Motor neuron (in vitro differentiated cells): ENCODE data around the gene SDF2. TPM values are rescaled to one million over a fixed set of nuclear protein-coding genes. Genes with fewer than 3 reads are reported as not detected.

Experiments
- ATAC-seq, 8 experiments: fragments of 200-7000 bp; cut with Tn5 transposase; replicated peaks in 6 of 8; 2 replicates each; pipeline ENCODE4 v1.8.0; 2021; ENCODE audit warnings: mild to moderate bottlenecking in 8 of 8, moderate library complexity in 8 of 8
- H3K27ac ChIP-seq, 2 donors: fragments of 250-450 bp; sonication (Bioruptor Pico); 2 replicates each; pipeline ENCODE4 v1.9.0; 2021; ENCODE audit warnings: antibody characterized with exemption in 2 of 2, mild to moderate bottlenecking in 2 of 2, moderate library complexity in 1 of 2
- H3K4me1 ChIP-seq, 2 donors: fragments of 250-450 bp; sonication (Bioruptor Pico); replicated peaks in 1 of 2; 2 replicates each; pipeline ENCODE4 v1.6.1; 2021; ENCODE audit warnings: antibody characterized with exemption in 2 of 2, mild to moderate bottlenecking in 2 of 2, moderate library complexity in 1 of 2
- H3K4me3 ChIP-seq, 5 donors: fragments of 250-450 bp; sonication (Bioruptor Pico); 2 replicates each; pipeline ENCODE4 v1.9.0; 2021; ENCODE audit warnings: antibody characterized with exemption in 5 of 5, mild to moderate bottlenecking in 5 of 5, moderate library complexity in 4 of 5
- WGBS, 10 experiments: fragments of 450-650 bp; shearing (Covaris generic); methylation state at CpG; one replicate each; pipeline ENCODE4 v1.0.0; 2022; 5-methylcytosine and 5-hydroxymethylcytosine counted together
- in situ Hi-C, 9 experiments: fragments of 400-800 bp; cut with MboI; loops; one replicate each; pipeline ENCODE4 v1.15.0; 2021; ENCODE audit warnings: low sequenced_read_pairs in 9 of 9, low pct_unique_long_range_greater_than_20kb in 2 of 9; ENCODE audit not compliant: unreplicated experiment in 9 of 9
- total RNA-seq, 8 experiments: library from RNA; unstranded; fragments of 300-600 nt; gene quantifications; 2 replicates each; pipeline versions ENCODE4 v1.2.3 to v1.2.4, GENCODE V29; 2022

Gene SDF2
- total RNA-seq, 8 experiments from 2014 or later: 39.5 to 79.9 (median 47.5) TPM

DNA sequence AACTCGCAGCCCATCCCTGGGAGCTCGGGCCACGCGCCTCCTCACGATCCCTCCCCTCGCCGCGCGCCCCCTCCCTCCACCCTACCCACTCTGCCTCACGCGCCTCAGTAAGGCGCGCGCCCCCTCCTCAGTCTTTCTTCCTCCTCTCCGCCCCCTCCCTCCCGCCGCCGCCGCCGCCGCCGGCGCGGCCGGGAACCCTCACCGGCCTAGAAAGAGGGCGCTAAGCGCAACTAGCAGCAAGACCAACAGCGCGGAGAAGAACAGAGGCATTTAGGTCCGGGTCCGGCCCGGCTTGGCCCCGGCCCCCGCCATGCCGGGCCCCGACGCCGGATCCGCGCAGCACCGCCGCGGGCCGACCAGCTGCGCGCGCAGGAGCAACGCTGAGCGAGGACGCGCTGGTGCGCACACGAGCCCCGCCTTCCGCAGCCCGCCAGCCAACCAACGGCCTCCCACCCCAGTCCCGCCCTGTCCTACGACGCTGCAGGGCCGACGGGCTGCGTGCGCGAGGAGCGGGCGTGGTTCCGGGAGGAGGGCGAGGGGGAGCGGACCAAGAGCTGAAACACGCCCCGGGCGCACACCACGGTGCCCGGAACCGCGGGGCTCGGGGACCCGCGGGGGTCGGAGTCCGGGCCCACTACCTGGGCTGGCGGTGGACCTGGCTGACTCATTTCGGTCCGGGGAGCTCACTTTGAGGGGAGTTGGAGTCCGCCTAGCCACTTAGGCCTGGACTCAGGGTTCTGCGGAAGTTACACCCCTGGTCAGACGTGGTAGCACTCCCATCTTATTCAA lies 16.7 kb downstream of the SDF2 start, which contains the start of gene BLTP2:
Gene BLTP2 (minus strand): TSS at position 372 of the 789 bp plus-strand sequence. CDS start 102 bp downstream, at position 270.
- ATAC-seq: peak; percentile 91 to 98 (median 96)
- Histone ChIP-seq H3K4me1 (peaks cover 10% of the 10 kb centered on the region in 2 donors), H3K27ac (peak within 1 kb of the TSS; percentile 92 to 94), H3K4me3 (peak within 1 kb of the TSS; percentile 85 to 95 (median 92))
- WGBS, 10 experiments: 0% methylated on average over 1 to 2 of the region's 89 CpGs; no CpG with 5 or more reads in 8 of the 10 experiments
- in situ Hi-C loops: no loop called here

DNA sequence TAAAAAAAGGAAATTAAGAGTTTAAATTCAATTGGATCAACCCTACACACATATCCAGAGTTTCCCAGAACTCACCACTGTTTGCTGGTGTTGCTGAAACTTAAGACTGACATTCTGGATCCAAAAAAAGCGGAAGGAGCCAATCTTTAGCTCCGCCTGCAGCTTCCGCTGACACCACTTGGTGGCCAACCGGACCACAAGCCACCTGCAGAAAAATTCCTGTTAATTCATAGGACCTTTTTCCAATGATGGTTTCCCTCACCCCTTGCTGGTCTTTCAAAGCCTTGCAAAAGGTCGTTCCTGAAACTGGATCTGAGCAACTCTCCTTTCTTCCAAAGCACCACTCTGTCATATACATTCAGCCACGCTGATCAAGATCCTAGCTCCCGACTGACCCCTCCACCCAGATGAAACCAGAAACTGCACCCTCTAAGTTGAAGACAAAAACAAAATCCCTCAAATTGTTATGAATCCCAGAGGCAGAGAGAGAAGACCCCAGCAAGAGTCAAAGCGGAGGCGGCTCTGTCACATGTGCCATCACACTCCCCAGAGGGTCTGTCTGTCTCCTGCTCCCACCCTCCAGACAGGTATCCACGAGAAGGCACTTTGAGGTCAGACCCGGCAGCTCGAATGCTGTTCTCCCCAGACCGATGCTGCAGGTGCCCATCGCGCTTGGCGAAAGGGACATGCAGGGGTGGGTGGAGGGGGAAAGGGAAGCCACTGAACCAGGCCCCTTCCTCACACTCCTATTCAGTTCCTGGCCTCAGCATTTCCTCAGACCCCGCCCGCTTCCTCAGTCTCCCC lies 17.5 kb downstream of the SDF2 start:
- Histone ChIP-seq H3K4me3 (peak overlapping the region; percentile 85 to 95 (median 92)), H3K4me1 (peaks cover 10% of the 10 kb centered on the region in 2 donors), H3K27ac (peak overlapping the region; percentile 92 to 94)
- in situ Hi-C loops: no loop called here
- 0 to 6% (median 1%) methylated on average over 3 to 6 of the region's 18 CpGs; no CpG with 5 or more reads in 4 of the 10 experiments for WGBS, 10 experiments
- ATAC-seq: peak in 3 of 8 experiments; percentile 3 to 10 (median 7)

GRCh38 chr17:28641579-28641978 lies 20.1 kb downstream of the SDF2 start:
- no peak overlapping the region for H3K4me3 ChIP-seq
- no peak overlapping the region for H3K27ac ChIP-seq
- H3K4me1 ChIP-seq: peaks cover 8% of the 10 kb centered on the region in 2 donors
- in situ Hi-C loops: no loop called here
- no peak for ATAC-seq
- 94 to 100% (median 100%) methylated on average over 1 to 2 of the region's 2 CpGs; no CpG with 5 or more reads in 6 of the 10 experiments for WGBS, 10 experiments

GRCh38 chr17:28635506-28635905 lies 26.2 kb downstream of the SDF2 start:
- in situ Hi-C loops: no loop called here

DNA sequence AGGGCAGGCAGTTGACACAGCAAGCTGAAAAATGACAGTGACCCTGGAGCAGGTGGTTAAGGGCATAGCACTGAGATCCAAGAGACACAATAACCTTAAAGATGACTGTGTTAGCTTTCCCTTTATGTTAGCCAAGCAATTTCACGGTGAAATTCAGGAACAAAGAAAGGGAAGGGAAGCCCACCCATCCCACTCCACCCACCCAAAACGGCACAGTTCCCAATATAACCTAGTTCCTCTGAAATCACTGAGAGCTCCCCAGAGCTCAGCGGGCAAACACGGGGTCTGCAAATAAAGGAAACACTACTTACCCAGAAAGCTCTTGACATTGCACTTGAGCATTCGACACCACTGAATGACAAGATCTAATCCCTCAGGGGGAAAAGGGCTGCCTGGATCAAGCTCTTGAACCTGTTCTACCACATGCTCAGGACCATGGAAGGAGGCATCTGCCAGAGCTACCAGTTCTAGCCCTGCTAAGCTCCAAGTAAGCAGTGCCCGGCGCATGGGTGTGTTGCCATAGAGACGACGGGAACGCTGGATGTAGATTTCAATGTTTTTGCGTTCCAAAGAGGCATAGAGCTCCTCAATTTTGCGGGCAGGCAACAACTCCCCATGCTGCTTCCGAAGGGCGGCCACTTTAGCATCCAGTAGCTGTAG lies 27.4 kb downstream of the SDF2 start:
- no peak for ATAC-seq
- Histone ChIP-seq H3K4me1 (no peaks in the 10 kb centered on the region), H3K27ac (no peak overlapping the region), H3K4me3 (no peak overlapping the region)
- WGBS, 10 experiments: 60 to 95% (median 90%) methylated on average over 1 to 8 of the region's 14 CpGs; no CpG with 5 or more reads in 4 of the 10 experiments
- in situ Hi-C loops: no loop called here

More at GRCh38 chr17:28635506-28635905, 26.2 kb downstream of the SDF2 start:
- no peak overlapping the region for H3K4me3 ChIP-seq
- 100% methylated on average over 1 of the region's 1 CpG; no CpG with 5 or more reads in 9 of the 10 experiments for WGBS, 10 experiments
- no peak for ATAC-seq
- H3K27ac ChIP-seq: no peak overlapping the region
- H3K4me1 ChIP-seq: no peaks in the 10 kb centered on the region

GRCh38 chr17:28626818-28627217 lies 34.9 kb downstream of the SDF2 start:
- ATAC-seq: no peak
- H3K27ac ChIP-seq: no peak overlapping the region
- no peak overlapping the region for H3K4me3 ChIP-seq
- H3K4me1 ChIP-seq: no peaks in the 10 kb centered on the region
- 73 to 100% (median 84%) methylated on average over 1 to 3 of the region's 4 CpGs; no CpG with 5 or more reads in 4 of the 10 experiments for WGBS, 10 experiments
- in situ Hi-C loops: no loop called here

DNA sequence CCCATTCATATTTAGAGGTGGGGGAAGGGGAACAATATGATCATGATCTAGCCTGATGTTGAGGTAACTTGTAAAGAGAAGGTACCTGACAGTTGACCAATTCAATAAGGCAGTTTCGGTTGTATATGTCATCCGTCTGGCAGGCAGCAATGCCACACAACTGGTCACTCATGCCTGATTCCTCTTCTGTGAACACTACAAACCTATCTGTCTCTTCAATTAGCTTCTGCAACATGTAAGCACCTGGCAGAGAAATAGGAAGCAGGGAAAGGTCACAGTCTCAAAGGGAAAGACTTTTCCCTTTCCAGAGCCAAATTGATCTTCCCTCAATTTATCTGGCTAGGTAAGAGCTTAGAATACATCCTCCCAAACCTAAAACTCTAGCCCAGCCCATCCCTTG lies 37.6 kb downstream of the SDF2 start:
- Histone ChIP-seq H3K27ac (no peak overlapping the region), H3K4me1 (no peaks in the 10 kb centered on the region), H3K4me3 (no peak overlapping the region)
- in situ Hi-C loops: loop anchor here in 1 of 9 experiments (25.0 kb wide), 1 partner anchor 88 kb away; the partner anchor contains the start of genes PROCA1, RAB34 and RPL23A
- no peak for ATAC-seq
- WGBS, 10 experiments: 90 to 100% (median 96%) methylated on average over 1 to 2 of the region's 2 CpGs; no CpG with 5 or more reads in 6 of the 10 experiments

- no peak overlapping the region for H3K4me3 ChIP-seq
- 81 to 100% (median 90%) methylated on average over 1 to 4 of the region's 4 CpGs; no CpG with 5 or more reads in 3 of the 10 experiments for WGBS, 10 experiments
- in situ Hi-C loops: loop anchor here in 1 of 9 experiments (25.0 kb wide), 1 partner anchor 89 kb away; the partner anchor contains the start of genes PROCA1, RAB34 and RPL23A
- no peaks in the 10 kb centered on the region for H3K4me1 ChIP-seq
- no peak for ATAC-seq
- no peak overlapping the region for H3K27ac ChIP-seq
Observed at GRCh38 chr17:28623696-28624095, 38.0 kb downstream of the SDF2 start.

GRCh38 chr17:28622186-28622585 lies 39.5 kb downstream of the SDF2 start:
- Histone ChIP-seq H3K4me1 (no peaks in the 10 kb centered on the region), H3K4me3 (no peak overlapping the region), H3K27ac (no peak overlapping the region)
- no peak for ATAC-seq
- WGBS, 10 experiments: 86 to 100% (median 96%) methylated on average over 1 to 3 of the region's 3 CpGs; no CpG with 5 or more reads in 3 of the 10 experiments
- in situ Hi-C loops: loop anchor here in 1 of 9 experiments (25.0 kb wide), 1 partner anchor 90 kb away; the partner anchor contains the start of genes PROCA1, RAB34 and RPL23A

DNA sequence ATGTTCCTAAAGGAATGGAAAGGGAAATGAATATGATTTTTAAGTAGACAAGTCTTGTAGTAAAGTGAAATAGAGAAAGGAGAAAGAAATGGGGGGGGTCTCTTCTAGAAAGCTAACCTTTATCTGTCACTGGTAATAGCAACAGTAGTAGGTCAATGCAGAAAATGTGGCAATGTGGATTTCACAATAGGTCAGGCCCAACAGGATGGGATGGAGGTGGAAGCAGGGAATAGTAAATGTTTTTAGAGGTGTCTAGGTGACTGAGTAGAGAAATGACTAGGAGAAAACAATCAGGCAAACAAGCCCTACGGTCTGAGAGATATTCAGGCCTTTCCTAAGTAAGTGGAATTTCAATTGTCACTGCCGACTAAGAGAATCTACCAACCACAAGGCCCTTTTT lies 41.7 kb downstream of the SDF2 start:
- Histone ChIP-seq H3K4me3 (no peak overlapping the region), H3K4me1 (no peaks in the 10 kb centered on the region), H3K27ac (no peak overlapping the region)
- in situ Hi-C loops: loop anchor here in 1 of 9 experiments (25.0 kb wide), 1 partner anchor 92 kb away; the partner anchor contains the start of genes PROCA1, RAB34 and RPL23A
- 61 to 100% (median 93%) methylated on average over 1 to 2 of the region's 2 CpGs; no CpG with 5 or more reads in 3 of the 10 experiments for WGBS, 10 experiments
- no peak for ATAC-seq

GRCh38 chr17:28618464-28618863 lies 43.2 kb downstream of the SDF2 start:
- in situ Hi-C loops: loop anchor here in 1 of 9 experiments (25.0 kb wide), 1 partner anchor 94 kb away; the partner anchor contains the start of genes PROCA1, RAB34 and RPL23A

DNA sequence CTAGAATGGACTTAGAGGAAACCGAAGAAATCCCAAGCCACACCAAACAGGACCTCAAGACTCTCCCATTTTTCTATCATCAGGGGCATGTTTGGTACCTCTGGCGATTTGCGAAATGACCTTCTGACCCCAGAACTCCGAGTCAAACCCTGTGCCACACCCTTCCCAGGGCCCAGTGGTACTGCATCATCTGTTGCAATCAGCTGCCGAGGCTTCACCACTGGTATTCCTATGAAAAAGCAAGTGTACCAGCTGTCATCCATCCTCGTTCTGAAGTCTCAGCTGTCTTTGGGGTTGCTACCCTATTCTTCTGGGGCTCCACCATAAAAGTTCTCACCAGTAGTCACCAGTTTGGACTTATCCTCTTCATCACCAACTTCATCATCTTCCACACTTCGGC lies 45.4 kb downstream of the SDF2 start:
- Histone ChIP-seq H3K4me3 (no peak overlapping the region), H3K27ac (no peak overlapping the region), H3K4me1 (no peaks in the 10 kb centered on the region)
- ATAC-seq: no peak
- WGBS, 10 experiments: 70 to 100% (median 86%) methylated on average over 1 to 6 of the region's 7 CpGs; no CpG with 5 or more reads in 3 of the 10 experiments
- in situ Hi-C loops: loop anchor here in 1 of 9 experiments (25.0 kb wide), 1 partner anchor 96 kb away; the partner anchor contains the start of genes PROCA1, RAB34 and RPL23A

More at GRCh38 chr17:28618464-28618863, 43.2 kb downstream of the SDF2 start:
- no peak overlapping the region for H3K27ac ChIP-seq
- 67 to 100% (median 89%) methylated on average over 1 to 3 of the region's 3 CpGs; no CpG with 5 or more reads in 2 of the 10 experiments for WGBS, 10 experiments
- no peak overlapping the region for H3K4me3 ChIP-seq
- H3K4me1 ChIP-seq: no peaks in the 10 kb centered on the region
- ATAC-seq: no peak
